RWPE1 (cell line): ENCODE results near the gene CDKL1.

Experiments used
- CTCF ChIA-PET: fragments of 350-600 bp; sonication (Branson Sonifier 250); formaldehyde crosslinking; extraction: SDS; loops from one replicate; lab custom pipeline; 2021; lab: Yijun Ruan, JAX
- POLR2A ChIA-PET: fragments of 400-600 bp; formaldehyde crosslinking; extraction: SDS; loops from one replicate; lab custom pipeline; 2020; ENCODE audit warnings: antibody characterized with exemption; ENCODE audit not compliant: low non-redundant PET; lab: Yijun Ruan, JAX
- DNase-seq: peaks from one replicate; pipeline ENCODE4 v3.0.0; 2012; ENCODE audit warnings: low spot score
- H3K27ac ChIP-seq: fragments of 450-650 bp; 2 replicates; pipeline ENCODE4 v1.5.1; 2017
- TF ChIP-seq, protein P1 (sequence below): fragments of 450-650 bp; conservative IDR thresholded peaks from 2 replicates; pipeline ENCODE4 v1.5.1; 2017; ENCODE audit warnings: low read depth, mild to moderate bottlenecking

Gene CDKL1

DNA sequence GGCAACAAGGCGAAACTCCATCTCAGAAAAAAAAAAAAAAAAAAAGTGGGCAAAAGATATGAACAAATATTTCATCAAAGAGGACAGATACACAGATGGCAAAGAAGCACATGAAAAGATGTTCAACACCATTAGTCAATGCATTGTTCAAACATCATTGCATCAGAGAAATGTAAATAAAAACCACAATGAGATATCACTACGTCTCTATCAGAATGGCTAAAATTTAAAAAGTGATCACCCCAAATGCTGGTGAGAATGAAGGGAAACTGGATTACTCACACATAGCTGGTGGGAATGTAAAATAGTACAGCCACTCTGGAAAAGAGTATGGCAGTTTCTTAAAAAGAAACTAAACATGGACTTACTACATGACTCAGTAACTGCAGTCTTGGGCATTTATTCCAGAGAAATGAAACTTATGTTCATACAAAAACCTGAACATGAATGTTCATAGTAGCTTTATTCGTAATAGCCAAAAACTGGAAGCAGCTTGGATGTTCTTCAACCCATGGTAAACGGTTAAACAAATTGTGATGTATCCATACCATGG is 88.2 kb downstream of the CDKL1 start:
- ChIA-PET CTCF (no interaction called here), POLR2A (no interaction called here)
- H3K27ac ChIP-seq, result no peak overlapping the region
- DNase-seq, result no peak
- TF ChIP-seq, protein P1, sequence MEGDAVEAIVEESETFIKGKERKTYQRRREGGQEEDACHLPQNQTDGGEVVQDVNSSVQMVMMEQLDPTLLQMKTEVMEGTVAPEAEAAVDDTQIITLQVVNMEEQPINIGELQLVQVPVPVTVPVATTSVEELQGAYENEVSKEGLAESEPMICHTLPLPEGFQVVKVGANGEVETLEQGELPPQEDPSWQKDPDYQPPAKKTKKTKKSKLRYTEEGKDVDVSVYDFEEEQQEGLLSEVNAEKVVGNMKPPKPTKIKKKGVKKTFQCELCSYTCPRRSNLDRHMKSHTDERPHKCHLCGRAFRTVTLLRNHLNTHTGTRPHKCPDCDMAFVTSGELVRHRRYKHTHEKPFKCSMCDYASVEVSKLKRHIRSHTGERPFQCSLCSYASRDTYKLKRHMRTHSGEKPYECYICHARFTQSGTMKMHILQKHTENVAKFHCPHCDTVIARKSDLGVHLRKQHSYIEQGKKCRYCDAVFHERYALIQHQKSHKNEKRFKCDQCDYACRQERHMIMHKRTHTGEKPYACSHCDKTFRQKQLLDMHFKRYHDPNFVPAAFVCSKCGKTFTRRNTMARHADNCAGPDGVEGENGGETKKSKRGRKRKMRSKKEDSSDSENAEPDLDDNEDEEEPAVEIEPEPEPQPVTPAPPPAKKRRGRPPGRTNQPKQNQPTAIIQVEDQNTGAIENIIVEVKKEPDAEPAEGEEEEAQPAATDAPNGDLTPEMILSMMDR, result no peak

GRCh38 chr14:50303744-50304471 is 92.8 kb downstream of the CDKL1 start:
- TF ChIP-seq, protein P1, result no peak
- POLR2A ChIA-PET, result no interaction called here
- no peak for DNase-seq
- CTCF ChIA-PET, result no interaction called here
- no peak overlapping the region for H3K27ac ChIP-seq

- ChIA-PET POLR2A (no interaction called here), CTCF (no interaction called here)
- no peak overlapping the region for H3K27ac ChIP-seq
- TF ChIP-seq, protein P1, result no peak
- no peak for DNase-seq
These were observed 94.8 kb downstream of the CDKL1 start for GRCh38 chr14:50301914-50302313.

GRCh38 chr14:50299585-50299984 is 97.1 kb downstream of the CDKL1 start:
- DNase-seq, result no peak
- TF ChIP-seq, protein P1, result no peak
- H3K27ac ChIP-seq, result no peak overlapping the region
- POLR2A ChIA-PET, result no interaction called here
- CTCF ChIA-PET, result no interaction called here

- TF ChIP-seq, protein P1, result no peak
- POLR2A ChIA-PET, result interaction anchor here (0.6 kb wide), 1 partner anchor 49 kb away, joined by 3 read pairs; no protein-coding TSS in a partner anchor
- no peak for DNase-seq
- no peak overlapping the region for H3K27ac ChIP-seq
- CTCF ChIA-PET, result no interaction called here
These were observed 106.4 kb downstream of the CDKL1 start for GRCh38 chr14:50290306-50290705.

DNA sequence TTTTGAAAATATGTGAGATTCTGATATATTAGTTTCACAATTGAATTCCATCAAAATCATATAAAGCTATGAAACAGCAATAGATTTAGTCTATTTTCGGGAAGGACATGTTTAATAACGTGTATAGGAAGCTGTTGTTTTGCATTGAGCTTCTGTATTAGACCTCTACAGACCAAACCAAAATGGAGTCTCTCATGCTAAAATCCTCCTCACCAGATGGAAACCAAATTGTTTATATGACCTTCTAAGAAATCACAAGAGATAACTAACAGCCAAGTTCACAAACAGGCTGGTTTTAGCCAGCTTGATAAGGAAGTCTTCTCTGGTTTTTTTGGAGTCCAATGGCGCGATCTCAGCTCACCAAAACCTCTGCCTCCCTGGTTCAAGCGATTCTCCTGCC is 108.5 kb downstream of the CDKL1 start:
- DNase-seq, result no peak
- ChIA-PET POLR2A (interaction anchor here (0.7 kb wide), 1 partner anchor 64 kb away, joined by 13 read pairs; no protein-coding TSS in a partner anchor), CTCF (no interaction called here)
- H3K27ac ChIP-seq, result no peak overlapping the region
- TF ChIP-seq, protein P1, result no peak
